ENCODE data around the gene B4GALNT1. TPM values are rescaled to one million over a fixed set of nuclear protein-coding genes. Genes with fewer than 3 reads are reported as not detected.
"Not testable (repeated sequence)": the region's sequence is repeated elsewhere in the genome, so short reads cannot be mapped to it uniquely, and the experiment has no call there.

The B4GALNT1 gene
- total RNA-seq, 4 donors from 2014 or later = 2.9 to 14.1 (median 3.9) TPM

- H3K27me3 ChIP-seq = no peaks in the 10 kb centered on the region
- H3K4me3 ChIP-seq = peak overlapping the region; percentile 64 to 81
- no peaks in the 10 kb centered on the region for H3K9me3 ChIP-seq
- no peak for TF ChIP-seq POLR2A (IDR thresholded peaks at IDR 0.05)
- no peak for TF ChIP-seq CTCF (IDR thresholded peaks at IDR 0.05)
- DNase-seq = no peak
- H3K36me3 ChIP-seq = no peaks in the 10 kb centered on the region
- peak overlapping the region; percentile 62 to 77 for H3K27ac ChIP-seq
- no peaks in the 10 kb centered on the region for H3K4me1 ChIP-seq
- intact Hi-C loops (cut with DNase I; ENCODE audit: low total_unique reads) = no loop called here
These were observed 42.5 kb downstream of the B4GALNT1 start for GRCh38 chr12:57590479-57590863.

GRCh38 chr12:57588951-57589610 is 43.9 kb downstream of the B4GALNT1 start:
- intact Hi-C loops (cut with DNase I; ENCODE audit: low total_unique reads); H3K4me3 ChIP-seq; H3K4me1 ChIP-seq; H3K27me3 ChIP-seq; DNase-seq; H3K27ac ChIP-seq; H3K36me3 ChIP-seq; H3K9me3 ChIP-seq: not testable (repeated sequence)

- no peak for DNase-seq
- Histone ChIP-seq H3K27me3 (no peaks in the 10 kb centered on the region), H3K4me3 (no peak overlapping the region), H3K9me3 (no peaks in the 10 kb centered on the region), H3K36me3 (no peaks in the 10 kb centered on the region), H3K27ac (no peak overlapping the region), H3K4me1 (no peaks in the 10 kb centered on the region)
- TF ChIP-seq CTCF (IDR thresholded peaks at IDR 0.05) = no peak
- TF ChIP-seq POLR2A (IDR thresholded peaks at IDR 0.05) = no peak
- intact Hi-C loops (cut with DNase I; ENCODE audit: low total_unique reads) = no loop called here
These were observed 46.1 kb downstream of the B4GALNT1 start for GRCh38 chr12:57586832-57587429.

- no peak for TF ChIP-seq CTCF (IDR thresholded peaks at IDR 0.05)
- no peak for TF ChIP-seq POLR2A (IDR thresholded peaks at IDR 0.05)
- H3K27ac ChIP-seq = no peak overlapping the region
- H3K4me3 ChIP-seq = no peak overlapping the region
- no peak for DNase-seq
- no peaks in the 10 kb centered on the region for H3K36me3 ChIP-seq
- no peaks in the 10 kb centered on the region for H3K9me3 ChIP-seq
- H3K27me3 ChIP-seq = no peaks in the 10 kb centered on the region
- no peaks in the 10 kb centered on the region for H3K4me1 ChIP-seq
- intact Hi-C loops (cut with DNase I; ENCODE audit: low total_unique reads) = no loop called here
These were observed 46.9 kb downstream of the B4GALNT1 start for GRCh38 chr12:57586128-57586527.

DNA sequence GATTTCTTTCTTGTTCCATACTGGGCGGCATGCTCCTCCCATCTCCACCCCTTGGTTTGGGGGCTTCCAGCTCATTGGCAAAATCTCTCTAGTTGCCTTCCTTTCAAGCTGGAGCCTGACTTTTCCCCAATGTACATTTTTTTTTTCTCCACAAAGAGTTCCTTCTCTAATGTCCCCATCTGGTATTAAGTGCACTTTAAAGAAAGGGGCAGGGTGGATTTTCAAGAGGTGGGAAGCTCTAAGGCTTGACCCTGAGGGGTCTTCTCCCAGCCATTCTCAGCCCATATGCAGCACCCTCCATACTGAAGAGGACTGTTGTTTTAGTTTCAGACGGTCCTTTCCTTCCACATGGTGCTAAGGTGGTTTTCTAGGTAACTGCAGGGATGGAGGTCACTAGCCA is 47.8 kb downstream of the B4GALNT1 start:
- intact Hi-C loops (cut with DNase I; ENCODE audit: low total_unique reads) = no loop called here
- DNase-seq = no peak
- H3K9me3 ChIP-seq = no peaks in the 10 kb centered on the region

More for the DNA sequence above, 47.8 kb downstream of the B4GALNT1 start:
- no peak overlapping the region for H3K27ac ChIP-seq
- H3K4me3 ChIP-seq = no peak overlapping the region
- no peaks in the 10 kb centered on the region for H3K36me3 ChIP-seq
- TF ChIP-seq CTCF (IDR thresholded peaks at IDR 0.05) (no peak), POLR2A (IDR thresholded peaks at IDR 0.05) (no peak)
- H3K4me1 ChIP-seq = no peaks in the 10 kb centered on the region
- H3K27me3 ChIP-seq = no peaks in the 10 kb centered on the region
